Caco-2 (cell line): ENCODE data around the gene NXPH4. TPM values are rescaled to one million over a fixed set of nuclear protein-coding genes. Genes with fewer than 3 reads are reported as not detected.

ENCODE experiments used
- BruUV-seq: library from RNA; stranded (reverse); fragments of 400-500 nt; replicated peaks from 2 replicates; lab custom pipeline; 2021; lab: Mats Ljungman, UMichigan
- CTCF ChIA-PET: fragments of 300-600 bp; sonication (Branson Sonifier 250); formaldehyde crosslinking; loops from one replicate; lab custom pipeline; 2022; ENCODE audit warnings: antibody characterized with exemption; lab: Charles Lee
- POLR2A ChIA-PET: fragments of 300-600 bp; sonication (Branson Sonifier 250); formaldehyde crosslinking; loops from one replicate; lab custom pipeline; 2022; ENCODE audit warnings: antibody characterized with exemption; lab: Charles Lee
- DNase-seq, 2 experiments: peaks; one replicate each; pipeline versions ENCODE4 v3.0.0 to v3.0.0-alpha.2; 2020 to 2022
- H3K27me3 ChIP-seq: replicated peaks from 2 replicates; pipeline ENCODE4 v1.6.0; 2011; ENCODE audit warnings: low read length; ENCODE audit not compliant: control insufficient read depth, insufficient read depth
- H3K36me3 ChIP-seq: 2 replicates; pipeline ENCODE4 v1.5.1; 2011; ENCODE audit warnings: low read length; ENCODE audit not compliant: control insufficient read depth, insufficient read depth
- H3K4me1 ChIP-seq: fragments of 250-450 bp; sonication (Bioruptor Pico); 2 replicates; pipeline ENCODE4 v1.5.1; 2020; ENCODE audit warnings: mild to moderate bottlenecking
- H3K4me3 ChIP-seq: 2 replicates; pipeline ENCODE4 v1.5.1; 2011; ENCODE audit warnings: low read depth, mild to moderate bottlenecking, control low read depth, low read length
- H3K9me3 ChIP-seq: fragments of 250-450 bp; sonication (Bioruptor Pico); 2 replicates; pipeline ENCODE4 v1.5.1; 2020; ENCODE audit warnings: mild to moderate bottlenecking, moderate library complexity
- H3K27ac Mint-ChIP-seq: one replicate; pipeline ENCODE4 v1.8.0; 2022; ENCODE audit warnings: mixed read lengths; ENCODE audit not compliant: unreplicated experiment
- H3K27me3 Mint-ChIP-seq: one replicate; pipeline ENCODE4 v1.8.0; 2022; ENCODE audit warnings: mixed read lengths; ENCODE audit not compliant: insufficient read depth, unreplicated experiment
- H3K36me3 Mint-ChIP-seq: one replicate; pipeline ENCODE4 v1.8.0; 2022; ENCODE audit warnings: mild to moderate bottlenecking, mixed read lengths; ENCODE audit not compliant: insufficient read depth, unreplicated experiment
- H3K4me1 Mint-ChIP-seq: one replicate; pipeline ENCODE4 v1.8.0; 2022; ENCODE audit warnings: low read depth, mixed read lengths; ENCODE audit not compliant: unreplicated experiment
- H3K4me3 Mint-ChIP-seq: one replicate; pipeline ENCODE4 v1.8.0; 2022; ENCODE audit warnings: mild to moderate bottlenecking, moderate library complexity, mixed read lengths; ENCODE audit not compliant: unreplicated experiment
- H3K9me3 Mint-ChIP-seq: one replicate; pipeline ENCODE4 v1.8.0; 2022; ENCODE audit warnings: mixed read lengths; ENCODE audit not compliant: unreplicated experiment
- CTCF ChIP-seq, 2 experiments: fragments of 200-600 bp in 1 of 2; IDR thresholded peaks; 1 replicate in 1 of 2; 2 replicates in 1 of 2; pipeline versions ENCODE4 v1.5.1 to v1.8.0; 2011 to 2022; ENCODE audit warnings: antibody characterized with exemption in 1 of 2, control low read depth in 1 of 2, inconsistent platforms in 1 of 2, low read depth in 1 of 2, low read length in 1 of 2, mild to moderate bottlenecking in 1 of 2, moderate library complexity in 1 of 2; ENCODE audit not compliant: insufficient read depth in 1 of 2, severe bottlenecking in 1 of 2, unreplicated experiment in 1 of 2
- intact Hi-C: fragments of 100-400 bp; cut with micrococcal nuclease; formaldehyde crosslinking; loops from one replicate; pipeline ENCODE4 v1.10.0; 2022; ENCODE audit not compliant: unreplicated experiment
- microRNA-seq: library from miRNA; unstranded; fragments of <30 nt; microRNA quantifications from one replicate; pipeline ENCODE4 v1.2.0, GENCODE V29; 2022
- total RNA-seq: library from RNA; stranded (reverse); gene quantifications from 2 replicates; pipeline ENCODE4 v1.2.3, GENCODE V29; 2022

Gene NXPH4
- total RNA-seq, 1 experiment from 2014 or later = 10.0 TPM

- no TSS peak for BruUV-seq
These were observed 56.9 kb downstream of the NXPH4 start for GRCh38 chr12:57273516-57273915.

More at GRCh38 chr12:57273516-57273915, 56.9 kb downstream of the NXPH4 start:
- Histone ChIP-seq H3K27me3 (no peaks in the 10 kb centered on the region), H3K4me3 (no peak overlapping the region), H3K36me3 (peaks cover 2% of the 10 kb centered on the region; the same call in 1 of the 2 replicates), H3K4me1 (no peaks in the 10 kb centered on the region), H3K9me3 (no peaks in the 10 kb centered on the region)
- DNase-seq = no peak
- Mint-ChIP-seq H3K27ac (no peak overlapping the region), H3K4me3 (no peak overlapping the region), H3K4me1 (no peaks in the 10 kb centered on the region), H3K27me3 (no peaks in the 10 kb centered on the region), H3K36me3 (no peaks in the 10 kb centered on the region), H3K9me3 (no peaks in the 10 kb centered on the region)
- intact Hi-C loops = loop anchor here (1.0 kb wide), 1 partner anchor 21 kb away; no protein-coding TSS in a partner anchor
- POLR2A ChIA-PET = no interaction called here
- no peak for TF ChIP-seq CTCF (IDR thresholded peaks at IDR 0.05; ENCODE audit: insufficient read depth in 1 of 2, low read depth in 1 of 2, low read length in 1 of 2, severe bottlenecking in 1 of 2, unreplicated experiment in 1 of 2)
- CTCF ChIA-PET = no interaction called here

Small RNA genes lying within 50 kb of the gene (microRNA-seq; reads per million reads assigned to microRNA genes)
- gene MIR1228 = 7.6 reads per million, percentile 44 among the genes with 10 or more reads in this experiment

Other genes starting within 250 kb of the NXPH4 start
- 12.2 and 12.8 TPM in 2 replicates for gene ZBTB39, start 210.2 kb upstream of the NXPH4 start, total RNA-seq
- gene TAC3, start 200.3 kb upstream of the NXPH4 start, total RNA-seq = 1.6 and 3.1 TPM in 2 replicates
- 9.3 and 11.9 TPM in 2 replicates for gene MYO1A, start 166.7 kb upstream of the NXPH4 start, total RNA-seq
- gene NEMP1, start 138.0 kb upstream of the NXPH4 start, total RNA-seq = 38.3 and 40.1 TPM in 2 replicates
- 15.7 and 16.4 TPM in 2 replicates for gene NAB2, start 127.7 kb upstream of the NXPH4 start, total RNA-seq
- gene STAT6, start 105.4 kb upstream of the NXPH4 start, total RNA-seq = 44.2 and 49.5 TPM in 2 replicates
- 106 and 111 TPM in 2 replicates for gene LRP1, start 88.3 kb upstream of the NXPH4 start, total RNA-seq
- gene LRP1-AS, start 69.2 kb upstream of the NXPH4 start, total RNA-seq = not detected in 2 replicates
- 387 and 466 TPM in 2 replicates for gene SHMT2, start 12.9 kb downstream of the NXPH4 start, total RNA-seq
- gene STAC3, start 34.4 kb downstream of the NXPH4 start, total RNA-seq = 0.70 and 1.3 TPM in 2 replicates
- gene R3HDM2, start 214.2 kb downstream of the NXPH4 start, total RNA-seq = 33.7 and 36.2 TPM in 2 replicates
- not detected in 2 replicates for gene INHBC, start 218.0 kb downstream of the NXPH4 start, total RNA-seq
- 9.1 and 13.9 TPM in 2 replicates for gene INHBE, start 238.5 kb downstream of the NXPH4 start, total RNA-seq
- gene GLI1, start 243.0 kb downstream of the NXPH4 start, total RNA-seq = 0.48 and 0.53 TPM in 2 replicates